AG20443 (cell line): ENCODE data around the gene TGM1.
"Not testable (repeated sequence)": the region's sequence is repeated elsewhere in the genome, so short reads cannot be mapped to it uniquely, and the experiment has no call there.

ENCODE experiments used
- DNase-seq: peaks from one replicate; pipeline ENCODE4 v3.0.0; 2012; ENCODE audit warnings: low spot score, mixed read lengths

Gene TGM1

DNA sequence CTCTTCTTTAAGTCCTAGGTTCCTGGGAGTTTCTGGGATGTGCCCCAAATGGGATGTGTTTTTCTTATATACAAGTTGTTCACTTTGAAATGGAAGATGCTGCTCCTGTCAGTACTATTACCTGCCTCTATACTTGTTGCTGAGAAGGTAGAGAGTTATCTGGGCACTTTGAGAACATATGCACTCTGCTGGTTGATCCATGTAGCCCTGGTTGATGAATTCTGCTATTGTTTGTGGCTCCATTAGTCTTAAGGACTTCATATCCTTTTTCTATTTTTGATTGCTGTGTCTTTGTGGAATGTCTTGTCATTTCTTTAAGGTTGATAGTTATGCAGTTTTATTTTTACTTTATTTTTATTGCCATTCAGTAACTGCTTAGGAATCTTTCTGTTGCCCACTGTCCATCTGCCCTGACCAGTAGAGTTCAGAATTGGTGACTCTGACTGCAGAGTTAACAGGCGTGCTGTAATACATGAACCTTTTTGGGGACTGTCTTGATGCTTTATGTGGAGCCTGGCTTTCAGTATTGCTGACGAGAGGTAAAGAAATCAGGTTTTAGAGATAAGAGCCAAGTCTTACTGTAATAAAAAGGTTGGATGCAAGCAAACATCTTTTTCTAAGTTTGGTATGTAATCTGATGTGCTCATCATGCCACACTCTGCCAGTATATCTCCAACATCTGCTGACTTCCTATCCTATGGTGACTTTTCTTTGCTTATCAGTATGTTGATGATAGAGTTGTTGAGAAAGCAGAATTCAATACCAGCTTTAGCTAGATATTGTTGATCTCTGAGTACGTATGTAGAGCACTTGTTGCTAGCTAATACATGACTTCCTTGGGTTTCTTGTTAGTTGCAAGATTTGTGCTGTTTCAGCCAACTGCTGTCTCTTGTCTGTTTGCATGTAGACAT is 28.6 kb downstream of the TGM1 start:
- DNase-seq = no peak

GRCh38 chr14:24233538-24233866 is 29.5 kb downstream of the TGM1 start:
- no peak for DNase-seq

GRCh38 chr14:24232645-24233537 is 30.1 kb downstream of the TGM1 start, which contains the start of gene GMPR2:
Gene GMPR2 (plus strand): TSS chr14:24232929. CDS start chr14:24233254, 325 bp downstream.
- DNase-seq = no peak

DNA sequence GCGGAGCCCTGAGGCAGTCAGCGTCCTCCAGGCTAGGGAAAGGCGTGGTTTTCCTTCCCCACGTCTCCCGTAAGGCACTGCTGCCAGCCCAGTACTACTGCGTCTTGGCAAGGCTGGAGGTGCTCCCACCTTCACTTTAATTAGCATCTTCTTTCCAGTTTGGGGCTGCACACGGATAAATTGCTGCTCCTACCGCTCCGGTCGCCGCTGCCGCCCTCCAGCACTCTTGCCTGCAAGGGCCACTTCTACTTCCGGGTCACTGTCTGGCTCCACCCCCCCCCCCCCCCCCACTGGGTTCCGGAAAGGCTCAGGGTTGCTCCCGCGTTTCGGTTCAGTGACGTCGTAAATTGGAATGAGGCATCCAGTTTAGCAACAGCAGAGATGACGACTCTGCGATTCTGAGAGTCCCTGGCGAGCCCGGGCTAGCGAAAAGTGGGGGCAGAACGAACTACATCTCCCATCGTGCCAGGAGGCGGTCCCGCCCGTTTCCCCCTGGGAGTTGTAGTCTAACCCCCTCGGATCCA is 30.8 kb downstream of the TGM1 start, which contains the start of gene NEDD8:
NEDD8 (minus strand) TSS at position 247 of the 524 bp plus-strand sequence; CDS start at position 147, 100 bp downstream.
- DNase-seq = peak; percentile 94

DNA sequence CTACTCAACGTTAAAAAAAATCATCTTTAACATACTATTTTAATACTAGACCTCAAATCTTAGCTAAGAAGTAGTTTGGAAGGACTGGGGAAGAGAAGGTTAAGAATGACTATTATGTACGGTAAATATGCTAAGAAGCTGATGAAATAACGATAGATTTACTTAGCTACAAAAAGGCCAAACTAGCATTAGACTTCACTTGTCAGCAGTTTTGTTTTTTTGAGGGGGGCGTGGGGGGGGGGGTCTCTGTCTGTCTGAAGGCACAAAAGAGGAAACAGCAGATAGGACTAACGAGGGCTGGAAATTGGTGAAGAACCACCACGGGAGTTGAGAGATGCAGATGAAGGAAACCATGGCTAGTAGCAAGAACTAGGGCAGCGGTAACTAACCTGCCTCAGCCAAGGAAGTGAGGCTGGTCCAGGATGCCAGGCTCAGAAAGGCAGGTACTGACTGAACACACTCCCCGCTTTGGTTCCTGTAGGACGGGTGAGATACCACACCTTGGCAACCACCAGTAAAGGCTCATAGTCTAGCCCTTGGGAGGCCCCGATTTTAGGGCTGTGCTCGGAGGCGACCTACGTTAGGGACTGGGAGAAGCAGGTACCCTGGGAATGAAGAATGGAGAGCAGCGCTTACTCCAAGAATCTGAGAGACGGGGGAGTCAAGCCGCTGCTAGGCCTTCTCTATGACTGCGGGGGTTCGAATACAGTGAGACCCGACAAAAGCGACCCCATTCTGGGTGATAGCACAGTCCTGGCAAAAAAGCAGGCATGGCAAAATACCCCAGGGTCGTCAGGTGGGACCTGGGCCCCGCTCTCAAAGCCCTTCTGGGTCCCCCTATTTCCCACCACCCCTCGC is 31.5 kb downstream of the TGM1 start:
- no peak for DNase-seq

- no peak for DNase-seq
These were observed 34.1 kb downstream of the TGM1 start for GRCh38 chr14:24228902-24229301.

DNA sequence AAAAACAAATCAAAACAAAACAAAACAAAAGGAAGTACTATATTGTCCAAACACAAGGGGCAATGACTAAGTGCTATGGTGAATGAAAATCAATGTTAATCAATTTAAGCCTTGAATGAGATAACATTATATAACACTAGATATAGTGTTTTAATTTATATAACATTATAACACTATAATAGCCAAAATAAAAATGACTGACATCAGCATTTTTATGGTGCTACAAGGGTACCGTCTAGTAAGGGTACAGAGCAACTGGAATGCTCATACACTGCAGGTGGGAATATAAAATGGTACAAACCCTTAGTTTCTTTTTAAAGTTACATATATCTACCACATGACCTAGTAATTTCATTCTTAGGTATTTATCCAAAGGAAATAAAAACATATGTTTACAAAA is 36.5 kb downstream of the TGM1 start:
- DNase-seq = no peak

- DNase-seq = peak; percentile 61
These were observed 38.3 kb downstream of the TGM1 start for GRCh38 chr14:24224618-24225071.

DNA sequence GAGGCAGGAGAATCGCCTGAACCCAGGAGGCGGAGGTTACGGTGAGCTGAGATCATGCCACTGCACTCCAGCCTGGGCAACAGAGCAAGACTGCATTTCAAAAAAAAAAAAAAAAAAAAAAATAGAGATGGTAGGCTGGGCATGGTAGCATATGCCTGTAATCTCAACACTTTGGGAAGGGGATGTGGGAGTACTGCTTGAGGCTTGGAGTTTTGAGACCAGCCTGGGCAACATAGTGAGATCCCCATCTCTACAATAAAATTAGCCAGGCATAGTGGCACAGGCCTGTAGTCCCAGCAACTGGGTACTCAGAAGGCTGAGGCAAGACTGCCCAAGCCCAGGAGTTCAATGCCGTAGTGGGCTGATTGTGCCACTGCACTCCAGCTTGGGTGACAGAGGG is 40.0 kb downstream of the TGM1 start:
- not testable (repeated sequence) for DNase-seq

DNA sequence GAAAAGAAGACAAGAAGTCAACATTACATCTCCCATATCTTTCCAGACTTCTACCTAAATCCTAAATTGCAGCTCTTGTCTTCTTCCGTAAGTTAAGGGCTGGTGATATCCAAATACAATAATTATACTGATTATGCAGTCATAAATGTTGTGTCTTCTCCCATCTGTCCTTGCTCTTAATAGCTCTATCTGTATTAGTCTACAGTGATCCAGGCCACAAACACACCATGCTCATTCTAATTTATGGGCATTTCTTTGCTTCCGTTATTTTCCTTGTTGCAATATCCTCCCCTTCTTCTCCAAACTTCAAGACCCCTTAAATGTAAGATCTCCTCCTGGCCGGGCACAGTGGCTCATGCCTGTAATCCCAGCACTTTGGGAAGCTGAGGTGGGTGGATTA is 43.5 kb downstream of the TGM1 start:
- DNase-seq = no peak

- DNase-seq = no peak
These were observed 43.9 kb downstream of the TGM1 start for GRCh38 chr14:24219080-24219479.

GRCh38 chr14:24216876-24217275 is 46.1 kb downstream of the TGM1 start:
- DNase-seq = not testable (repeated sequence)

GRCh38 chr14:24216345-24216699 is 46.7 kb downstream of the TGM1 start:
- no peak for DNase-seq

- peak; percentile 92 for DNase-seq
These were observed 47.3 kb downstream of the TGM1 start, which contains the start of gene MDP1 for GRCh38 chr14:24215495-24216344. Gene MDP1 (minus strand): TSS chr14:24216066. CDS start chr14:24215955, 111 bp downstream.

- no peak for DNase-seq
These were observed 48.9 kb downstream of the TGM1 start for GRCh38 chr14:24213866-24214662.

GRCh38 chr14:24212924-24213865 is 49.8 kb downstream of the TGM1 start, which contains the start of gene CHMP4A:
Gene CHMP4A (minus strand): TSS chr14:24213488. CDS start chr14:24213439, 49 bp downstream.
- peak; percentile 97 for DNase-seq

DNA sequence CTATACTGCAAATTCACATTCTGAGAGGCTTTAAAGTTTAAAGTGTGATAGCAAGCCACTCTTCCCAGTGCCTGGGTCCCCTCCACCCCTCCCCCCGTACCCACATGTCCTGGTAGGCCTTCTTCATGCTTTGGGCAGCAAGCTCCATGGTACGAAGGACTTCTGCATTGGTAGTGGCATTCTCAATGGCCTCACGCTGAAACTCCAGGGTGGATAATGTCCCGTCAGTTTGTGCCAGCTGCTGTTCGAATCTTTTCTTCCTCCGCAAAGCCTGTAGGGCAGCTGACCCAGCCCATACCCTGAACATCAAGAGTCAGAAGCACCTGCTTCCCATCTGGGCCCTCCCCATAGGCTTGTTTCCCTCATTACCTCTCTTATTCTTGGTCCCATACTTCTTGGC is 51.7 kb downstream of the TGM1 start:
- no peak for DNase-seq

GRCh38 chr14:24207625-24208024 is 55.4 kb downstream of the TGM1 start:
- no peak for DNase-seq
